ENCODE measurements around the gene CACHD1.

Gene CACHD1

DNA sequence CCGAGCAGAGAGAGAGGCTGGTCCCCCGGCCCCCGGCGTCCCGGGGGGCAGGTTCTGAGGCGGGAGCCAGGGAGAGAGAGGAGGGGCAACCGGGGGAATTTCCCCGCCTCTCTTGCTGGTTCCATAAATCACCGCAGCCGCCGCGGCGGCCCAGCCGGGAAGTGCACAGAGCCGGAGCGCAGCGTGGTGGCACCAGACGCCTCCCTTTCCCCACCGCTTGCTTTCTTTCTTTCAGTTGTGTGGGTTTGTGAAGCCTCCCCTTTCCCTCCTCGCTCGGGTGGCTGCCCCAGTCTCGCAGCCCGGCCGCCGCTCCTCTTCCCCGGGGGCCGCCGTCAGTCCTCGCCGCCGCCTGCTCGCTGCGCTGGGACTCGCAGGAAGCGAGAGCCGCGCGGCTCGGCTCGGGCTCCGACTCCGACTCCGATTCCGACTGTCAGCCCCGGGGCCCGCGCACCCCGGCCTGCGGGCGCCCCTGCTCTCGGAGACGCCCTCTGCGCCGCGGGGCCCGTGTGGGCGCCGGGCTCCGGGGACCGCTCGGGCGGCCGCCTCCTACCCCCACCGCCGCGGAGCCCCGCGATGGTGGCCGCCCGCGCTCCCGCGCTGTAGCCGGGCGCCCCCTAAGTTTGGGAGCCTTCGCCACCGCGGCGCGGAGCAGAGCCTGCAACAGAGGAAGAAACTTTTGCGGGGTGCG, at the start of gene CACHD1:
CACHD1 (plus strand) TSS at position 153 of the 688 bp plus-strand sequence. CDS start 616 bp downstream, outside the sequence.
- no peak for DNase-seq

- no peak for DNase-seq
Observed at GRCh38 chr1:64421377-64421776, 48.6 kb upstream of the CACHD1 start.

DNA sequence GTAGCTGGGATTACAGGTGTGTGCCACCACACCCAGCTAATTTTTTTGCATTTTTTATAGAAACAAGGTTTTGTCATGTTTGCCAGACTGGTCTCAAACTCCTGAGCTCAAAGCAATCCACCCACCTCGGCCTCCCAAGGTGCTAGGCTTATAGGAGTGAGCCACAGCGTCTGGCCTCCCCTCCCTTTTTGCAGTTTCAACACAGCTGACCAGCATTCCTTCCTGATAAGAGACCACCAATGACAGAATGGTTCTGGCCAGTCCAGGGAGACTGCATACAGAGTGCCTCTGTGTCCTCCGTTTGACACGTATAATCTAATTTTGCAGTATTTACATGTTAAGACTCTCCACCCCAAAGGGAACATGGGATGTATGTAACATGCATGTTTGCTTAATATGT, 46.4 kb upstream of the CACHD1 start:
- no peak for DNase-seq

DNA sequence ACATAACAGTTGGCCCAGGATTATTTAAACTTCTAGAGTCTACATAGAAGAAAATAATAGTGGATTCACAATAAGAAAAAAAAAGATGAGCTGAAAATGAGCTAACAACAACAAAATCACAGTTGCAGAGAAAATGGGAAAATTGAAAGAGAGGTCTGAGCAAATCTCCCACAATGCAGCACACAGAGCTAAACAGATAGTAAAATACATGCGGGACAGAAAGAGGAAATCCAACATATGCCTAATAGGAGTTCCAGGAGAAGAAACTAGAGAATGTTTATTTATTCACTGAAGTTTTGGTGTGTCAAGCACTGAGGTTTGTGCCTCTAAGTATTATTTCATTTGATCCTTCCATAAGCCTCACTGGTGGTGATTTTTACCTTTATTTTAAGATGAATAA, 45.5 kb upstream of the CACHD1 start:
- DNase-seq = no peak

GRCh38 chr1:64425521-64425920, 44.4 kb upstream of the CACHD1 start:
- no peak for DNase-seq

GRCh38 chr1:64426681-64427080, 43.2 kb upstream of the CACHD1 start:
- no peak for DNase-seq

GRCh38 chr1:64427879-64428278, 42.0 kb upstream of the CACHD1 start:
- no peak for DNase-seq

- DNase-seq = no peak
Observed at GRCh38 chr1:64433308-64433707, 36.6 kb upstream of the CACHD1 start.

DNA sequence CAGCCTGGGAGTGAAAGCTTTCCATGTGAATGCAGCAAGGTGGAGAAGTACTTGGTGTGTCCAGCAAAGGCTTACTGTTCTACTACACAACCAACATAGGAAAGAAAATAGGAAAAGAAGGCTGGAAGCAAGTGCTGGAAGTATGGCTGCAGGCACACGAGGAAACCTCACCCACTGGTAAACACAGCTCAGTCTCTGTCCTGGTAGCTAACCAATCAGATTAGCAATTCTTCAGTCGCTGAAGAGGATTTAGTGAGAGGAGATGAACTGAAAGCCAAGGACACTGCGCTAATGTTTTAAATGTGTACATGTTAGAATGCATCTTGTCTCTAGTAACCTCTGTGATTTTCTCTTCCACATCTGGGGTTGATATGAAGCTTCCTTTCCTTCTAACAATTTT, 36.2 kb upstream of the CACHD1 start:
- no peak for DNase-seq

DNA sequence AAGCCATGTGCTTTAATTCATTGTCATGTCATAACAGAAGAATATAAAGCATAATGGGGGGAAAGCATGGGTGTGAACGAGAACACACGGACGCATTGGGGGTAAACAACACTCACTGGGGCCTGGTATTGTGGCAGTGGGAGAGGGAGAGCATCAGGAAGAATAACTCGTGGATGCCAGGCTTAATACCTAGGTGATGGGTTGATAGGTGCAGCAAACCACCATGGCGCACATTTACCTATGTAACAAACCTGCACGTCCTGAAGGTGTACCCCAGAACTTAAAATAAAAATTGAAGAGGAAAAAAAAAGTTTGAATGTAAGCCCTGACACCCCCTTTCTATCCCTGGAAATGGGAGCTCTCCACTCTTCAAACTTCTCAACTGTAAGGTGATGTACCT, 34.9 kb upstream of the CACHD1 start:
- no peak for DNase-seq

- DNase-seq = no peak
Observed at GRCh38 chr1:64437453-64437852, 32.5 kb upstream of the CACHD1 start.

DNA sequence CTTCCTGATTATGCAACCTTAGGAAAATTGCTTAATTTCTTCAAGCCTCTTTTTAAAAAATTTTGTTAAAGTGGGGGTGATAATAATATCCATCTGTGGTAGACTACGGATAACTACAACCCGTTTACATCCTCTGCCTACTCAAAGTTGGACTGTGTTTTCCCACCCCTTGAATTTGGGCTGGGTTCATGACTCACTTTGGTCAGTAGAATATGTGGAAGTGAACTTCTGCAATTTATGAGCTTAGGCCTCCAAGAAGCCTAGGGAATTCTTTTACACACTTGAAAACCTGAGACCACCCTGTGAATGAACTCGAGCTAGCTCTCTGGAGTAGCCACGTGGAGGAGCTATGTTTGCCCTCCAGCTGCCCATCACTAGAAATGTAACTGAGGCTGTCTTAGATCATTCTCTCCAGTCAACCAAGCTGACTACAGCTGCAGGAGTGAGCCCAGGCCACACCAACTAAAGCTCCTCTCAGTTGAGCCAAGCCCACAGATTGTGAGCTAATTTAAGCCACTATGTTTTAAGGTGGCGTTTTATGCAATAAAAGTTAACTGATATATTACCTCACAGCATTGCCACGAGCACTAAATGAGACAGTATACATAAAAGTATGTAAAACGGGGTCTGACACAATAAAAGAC, 29.6 kb upstream of the CACHD1 start:
- DNase-seq = no peak

DNA sequence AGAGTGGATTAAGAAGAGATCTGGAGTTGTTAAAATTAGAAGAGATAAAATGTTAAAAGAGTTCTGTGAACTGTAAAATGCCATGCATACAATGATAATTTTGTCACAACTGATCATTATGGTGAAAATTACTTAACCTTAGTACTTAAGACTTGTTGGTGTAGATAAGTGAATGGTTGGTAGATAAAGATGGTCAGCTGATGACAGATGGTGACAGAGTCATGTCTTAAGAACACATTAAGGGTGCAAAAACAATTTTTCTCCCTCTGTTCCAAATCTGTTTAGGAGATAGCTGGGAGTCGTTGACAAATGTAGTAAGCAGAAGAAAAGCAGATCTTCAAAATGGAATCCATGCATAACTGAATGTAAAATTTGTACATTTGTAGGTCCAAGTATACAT, 18.5 kb upstream of the CACHD1 start:
- no peak for DNase-seq

GRCh38 chr1:64453688-64454087, 16.2 kb upstream of the CACHD1 start:
- no peak for DNase-seq

DNA sequence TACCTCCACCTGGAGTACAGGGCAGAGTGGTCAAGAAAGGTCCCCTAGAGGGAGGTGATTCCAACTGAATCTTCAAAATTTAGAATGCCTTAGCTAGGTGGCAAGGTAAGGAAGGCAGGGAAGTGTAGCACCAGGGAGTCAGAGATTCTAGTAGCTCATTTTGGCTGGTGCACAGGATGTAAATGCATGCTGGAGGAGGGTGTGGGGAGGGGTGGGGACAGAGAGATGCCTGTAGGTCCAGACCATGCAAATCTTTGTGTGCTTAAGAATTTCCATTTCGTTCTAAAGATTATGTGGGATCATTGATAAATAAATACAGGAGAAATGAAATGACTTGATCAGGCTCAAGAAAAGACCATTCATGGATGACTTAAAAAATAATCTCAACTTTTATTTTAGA, 11.0 kb upstream of the CACHD1 start:
- DNase-seq = no peak

DNA sequence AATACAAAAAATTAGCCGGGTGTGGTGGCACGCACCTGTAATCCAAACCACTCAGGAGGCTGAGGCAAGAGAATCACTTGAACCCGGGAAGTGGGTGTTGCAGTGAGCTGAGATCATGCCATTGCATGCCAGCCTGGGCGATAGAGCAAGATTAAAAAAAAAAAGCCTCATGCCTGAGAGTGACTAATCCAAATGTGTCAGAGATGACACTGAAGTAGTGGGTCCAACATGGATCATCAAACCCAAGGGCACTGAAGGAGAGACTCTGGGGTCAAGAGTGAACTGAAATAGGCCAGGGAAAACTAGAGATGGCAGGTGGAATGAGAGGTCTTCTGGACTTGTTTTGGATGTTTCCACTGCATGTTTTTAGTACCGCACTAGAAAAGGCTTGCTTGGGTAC, 10.2 kb upstream of the CACHD1 start:
- no peak for DNase-seq

- no peak for DNase-seq
Observed at GRCh38 chr1:64466033-64466432, 3.9 kb upstream of the CACHD1 start.

DNA sequence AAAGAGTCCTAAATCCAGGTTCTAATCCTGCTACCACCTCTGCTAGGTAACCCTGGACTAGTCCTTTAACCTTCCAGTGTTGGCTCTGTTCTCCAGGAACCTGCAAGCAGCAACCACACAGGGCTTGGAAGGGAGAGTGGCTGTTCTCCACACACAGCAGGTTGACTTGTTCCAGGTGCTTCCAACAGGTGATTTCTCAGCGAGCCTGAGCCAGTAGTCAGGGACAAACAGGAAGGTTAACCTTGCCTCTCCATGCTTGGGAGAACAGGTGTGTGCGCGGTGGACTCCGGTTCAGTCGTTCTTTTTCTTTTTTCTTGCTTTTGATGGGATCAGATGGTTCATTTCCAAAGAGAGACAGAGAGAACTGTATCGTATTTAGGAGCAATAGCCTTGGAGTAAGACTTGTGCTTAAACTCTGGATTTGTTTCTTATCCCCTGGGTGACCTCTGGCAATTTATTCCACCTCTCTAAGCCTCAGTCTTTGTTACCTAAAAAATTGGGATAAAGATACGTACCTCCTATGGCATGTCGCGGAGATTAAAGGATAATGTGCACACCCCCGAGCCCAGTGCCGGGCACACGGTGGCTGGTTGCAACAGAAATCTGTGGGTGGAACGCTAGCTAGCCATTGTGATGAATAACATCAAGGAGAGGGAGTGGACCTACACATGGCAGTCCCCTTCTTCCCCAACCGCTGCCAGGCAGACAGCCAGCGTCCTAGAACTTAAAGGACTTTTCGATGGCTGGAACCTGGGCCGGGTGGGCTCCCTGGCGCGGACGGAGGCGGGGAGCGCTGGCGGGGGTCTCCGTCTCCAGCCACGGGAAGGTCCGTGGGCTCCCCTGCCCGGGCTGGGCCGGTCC, 583 bp upstream of the CACHD1 start:
- DNase-seq = no peak

DNA sequence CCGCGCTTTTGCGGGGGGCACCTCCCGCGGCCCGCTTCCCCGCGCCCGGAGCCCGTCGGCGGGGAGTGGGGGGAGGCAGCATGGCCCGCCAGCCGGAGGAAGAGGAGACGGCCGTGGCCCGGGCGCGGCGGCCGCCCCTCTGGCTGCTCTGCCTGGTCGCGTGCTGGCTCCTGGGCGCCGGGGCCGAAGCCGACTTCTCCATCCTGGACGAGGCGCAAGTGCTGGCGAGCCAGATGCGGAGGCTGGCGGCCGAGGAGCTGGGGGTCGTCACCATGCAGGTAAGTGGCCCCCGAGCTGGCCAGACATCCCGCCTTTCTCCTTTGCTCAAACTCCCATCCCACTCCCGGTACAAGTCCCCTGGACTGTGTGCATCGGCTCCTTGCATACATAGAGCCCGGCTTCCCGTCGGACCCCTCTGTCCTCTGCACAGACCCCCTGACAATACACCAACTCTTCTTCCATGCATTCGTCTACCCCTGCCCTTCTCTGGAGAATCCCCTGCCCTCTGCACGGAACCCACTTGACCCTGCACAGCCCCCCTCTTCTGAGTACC, 812 bp downstream of the CACHD1 start:
- no peak for DNase-seq

GRCh38 chr1:64471218-64472039, 1.5 kb downstream of the CACHD1 start:
- DNase-seq = no peak

GRCh38 chr1:64472040-64472376, 2.1 kb downstream of the CACHD1 start:
- DNase-seq = no peak

DNA sequence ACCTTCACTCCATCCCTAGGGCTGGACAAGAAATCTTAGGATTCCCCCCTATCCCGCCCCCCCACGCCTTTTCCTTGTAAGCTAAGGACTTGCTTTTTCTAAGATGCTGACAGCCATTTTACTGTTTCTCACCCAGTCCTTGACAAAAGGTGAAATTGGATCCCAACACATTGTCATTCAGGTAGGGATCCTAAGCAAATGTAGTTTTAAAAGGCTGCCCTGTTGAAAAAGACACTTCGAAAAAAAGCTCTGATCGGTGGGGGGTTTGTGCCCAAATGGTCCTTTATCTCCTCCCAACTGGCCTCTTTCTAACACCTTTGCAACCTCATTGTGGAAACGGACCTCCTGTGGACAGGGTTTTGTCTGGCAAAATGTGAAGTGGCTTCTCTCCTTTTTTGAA, 2.9 kb downstream of the CACHD1 start:
- no peak for DNase-seq

- no peak for DNase-seq
Observed at GRCh38 chr1:64473367-64473766, 3.4 kb downstream of the CACHD1 start.

Measured in GF-D8 (cell line).